ENCODE results near the gene OBI1.
A peak's percentile ranks its signal among the peaks of the same experiment; 100 is the strongest.

The OBI1 gene

DNA sequence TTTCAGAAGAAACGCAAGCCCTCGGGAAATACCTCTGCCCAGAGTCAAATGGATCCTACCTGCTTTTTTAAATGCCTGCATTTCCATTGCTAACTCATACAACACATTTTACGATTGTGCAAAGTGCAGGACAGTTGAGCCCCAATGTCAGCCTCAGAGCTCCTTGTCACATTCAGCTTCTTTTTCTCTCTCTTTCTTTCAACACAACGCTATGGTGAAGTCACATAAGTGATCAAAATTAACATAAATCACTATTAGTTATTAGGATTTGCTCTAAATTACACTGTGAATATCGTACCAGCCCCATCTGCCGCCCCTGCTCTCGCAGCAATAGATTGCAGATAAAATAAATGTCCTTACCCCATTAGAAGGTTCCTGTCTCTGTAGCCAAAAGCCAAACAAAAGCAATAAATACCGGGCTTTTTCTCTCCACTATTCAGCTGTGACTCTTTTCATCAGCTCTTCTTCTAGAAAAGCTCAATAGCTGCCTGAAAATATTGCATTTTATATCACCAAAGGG, 64.4 kb downstream of the OBI1 start:
- in situ Hi-C loops (cut with MboI; ENCODE audit: low pct_unique_long_range_greater_than_20kb, low sequenced_read_pairs), result no loop called here
- DNase-seq, result no peak

DNA sequence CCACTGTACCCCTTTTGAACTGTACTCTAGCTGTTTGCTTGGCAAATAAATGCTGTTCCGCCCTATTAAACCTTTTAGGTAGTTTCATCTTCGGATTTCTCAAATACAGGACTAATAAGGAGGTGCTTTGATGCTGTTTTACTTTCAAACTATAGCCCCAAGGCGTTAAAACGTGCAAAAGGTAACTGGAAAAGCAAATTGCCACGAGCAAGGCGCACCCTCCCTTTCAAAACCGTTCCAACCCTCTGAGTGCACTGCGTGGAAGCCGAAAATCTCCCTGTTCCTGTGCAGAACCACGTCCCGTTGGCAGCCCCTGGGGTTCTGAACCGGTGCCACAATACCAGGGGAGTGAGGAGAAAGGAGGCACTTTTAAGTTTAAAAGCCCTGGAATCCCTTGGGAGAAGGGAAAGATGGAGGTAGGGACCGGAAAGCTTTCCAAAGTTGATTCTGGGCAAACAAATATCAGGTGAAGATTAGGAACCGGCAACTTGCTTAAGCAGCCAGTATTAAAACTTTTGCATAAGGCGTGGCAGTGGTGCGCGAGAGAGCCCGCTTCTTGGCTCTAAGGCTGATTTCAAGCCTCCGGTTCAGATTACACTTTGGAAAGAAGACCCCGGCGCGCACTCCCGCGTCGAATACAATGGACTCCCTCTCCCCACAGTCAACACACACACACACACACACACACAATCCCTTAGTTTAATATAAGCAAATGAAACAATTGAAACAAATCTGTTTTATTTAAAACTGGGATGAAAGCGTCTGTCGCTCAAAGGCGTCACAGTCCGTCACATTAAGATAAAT, 65.1 kb downstream of the OBI1 start:
- in situ Hi-C loops (cut with MboI; ENCODE audit: low pct_unique_long_range_greater_than_20kb, low sequenced_read_pairs), result no loop called here
- DNase-seq, result no peak

GRCh38 chr13:78593129-78593528, 65.8 kb downstream of the OBI1 start:
- DNase-seq, result no peak
- in situ Hi-C loops (cut with MboI; ENCODE audit: low pct_unique_long_range_greater_than_20kb, low sequenced_read_pairs), result no loop called here

DNA sequence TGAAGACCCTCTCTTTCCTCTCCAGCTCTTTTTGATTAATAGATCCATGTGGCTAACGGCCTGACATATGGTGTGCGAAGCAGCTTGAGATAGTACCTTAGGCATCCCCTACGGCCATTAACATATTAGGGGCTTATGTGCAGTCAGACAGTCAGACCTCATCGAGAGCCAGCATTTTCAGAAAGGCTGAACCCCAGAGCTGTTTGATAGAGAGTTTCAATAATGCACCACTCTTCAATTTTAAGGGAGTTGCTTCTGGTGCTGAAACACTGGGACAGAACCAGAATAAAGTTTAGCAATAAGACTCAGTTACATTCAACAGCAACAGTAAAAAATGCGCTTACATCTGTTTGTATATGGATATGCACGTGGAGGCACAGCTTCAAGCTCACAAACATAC, 66.4 kb downstream of the OBI1 start:
- no peak for DNase-seq
- in situ Hi-C loops (cut with MboI; ENCODE audit: low pct_unique_long_range_greater_than_20kb, low sequenced_read_pairs), result no loop called here

DNA sequence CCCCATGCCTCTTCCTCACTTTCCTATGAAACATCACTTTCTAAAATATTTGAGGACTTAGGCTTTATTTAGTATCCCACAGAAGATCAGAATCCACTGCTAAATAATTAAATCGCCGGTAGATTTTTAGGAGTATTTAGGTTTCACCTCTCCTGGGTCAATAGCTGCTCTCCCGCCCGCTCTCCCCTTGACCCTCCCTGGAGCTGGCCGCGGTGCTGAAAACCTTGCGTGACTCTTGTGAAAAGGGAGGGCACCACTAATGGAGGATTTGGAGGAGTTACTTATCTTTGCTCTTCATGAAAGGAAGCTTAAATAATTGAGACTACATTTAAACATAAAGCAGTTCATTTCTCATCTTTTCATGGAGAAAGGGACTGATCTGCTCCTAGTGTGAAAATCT, 69.7 kb downstream of the OBI1 start:
- DNase-seq, result peak; percentile 41

GRCh38 chr13:78587395-78587794, 71.6 kb downstream of the OBI1 start:
- in situ Hi-C loops (cut with MboI; ENCODE audit: low pct_unique_long_range_greater_than_20kb, low sequenced_read_pairs), result no loop called here
- DNase-seq, result no peak

More for the DNA sequence above, 69.7 kb downstream of the OBI1 start:
- in situ Hi-C loops (cut with MboI; ENCODE audit: low pct_unique_long_range_greater_than_20kb, low sequenced_read_pairs), result no loop called here

GRCh38 chr13:78586706-78587105, 72.2 kb downstream of the OBI1 start:
- in situ Hi-C loops (cut with MboI; ENCODE audit: low pct_unique_long_range_greater_than_20kb, low sequenced_read_pairs), result no loop called here
- no peak for DNase-seq

GRCh38 chr13:78576261-78576660, 82.7 kb downstream of the OBI1 start:
- DNase-seq, result no peak
- in situ Hi-C loops (cut with MboI; ENCODE audit: low pct_unique_long_range_greater_than_20kb, low sequenced_read_pairs), result no loop called here

- DNase-seq, result no peak
- in situ Hi-C loops (cut with MboI; ENCODE audit: low pct_unique_long_range_greater_than_20kb, low sequenced_read_pairs), result no loop called here
Measured at GRCh38 chr13:78572459-78572858, 86.5 kb downstream of the OBI1 start.

- in situ Hi-C loops (cut with MboI; ENCODE audit: low pct_unique_long_range_greater_than_20kb, low sequenced_read_pairs), result no loop called here
- no peak for DNase-seq
Measured at GRCh38 chr13:78569029-78569428, 89.9 kb downstream of the OBI1 start.

DNA sequence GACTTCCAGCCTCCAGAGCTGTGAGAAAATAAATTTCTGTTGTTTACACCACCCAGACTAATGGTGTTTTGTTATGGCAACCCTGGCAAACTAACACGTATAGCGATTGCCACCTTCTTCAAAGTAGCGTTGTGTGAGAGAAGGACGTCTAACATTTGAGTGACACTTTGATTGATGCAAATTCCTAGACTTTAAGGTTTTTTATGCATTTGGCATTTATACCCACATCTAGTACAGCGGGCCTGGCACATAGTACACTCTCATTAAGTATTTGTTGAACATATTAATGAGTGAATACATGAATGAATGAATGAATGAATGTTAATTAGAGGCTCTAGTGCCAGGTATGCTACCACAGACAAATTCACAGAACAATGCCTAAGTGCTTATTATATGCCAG, 92.3 kb downstream of the OBI1 start:
- in situ Hi-C loops (cut with MboI; ENCODE audit: low pct_unique_long_range_greater_than_20kb, low sequenced_read_pairs), result no loop called here
- no peak for DNase-seq
